NCI-H526 (cell line): ENCODE measurements around the gene KIAA1671.
A peak's percentile ranks its signal among the peaks of the same experiment; 100 is the strongest.

Experiments
- DNase-seq, 2 experiments: peaks; one replicate each; lab custom pipeline; 2025; lab: John Stamatoyannopoulos, UW

The KIAA1671 gene

GRCh38 chr22:25114369-25115362 lies 162.2 kb downstream of the KIAA1671 start:
- no peak for DNase-seq

GRCh38 chr22:25119609-25120008 lies 167.1 kb downstream of the KIAA1671 start:
- no peak for DNase-seq

- peak; percentile 60 to 80 for DNase-seq
Observed at GRCh38 chr22:25120093-25120561, 167.6 kb downstream of the KIAA1671 start.

- peak in 1 of 2 experiments; percentile 24 for DNase-seq
Observed at GRCh38 chr22:25120761-25121212, 168.3 kb downstream of the KIAA1671 start.

- no peak for DNase-seq
Observed at GRCh38 chr22:25122136-25122764, 169.7 kb downstream of the KIAA1671 start.

- DNase-seq, result no peak
Observed at GRCh38 chr22:25123677-25124076, 171.2 kb downstream of the KIAA1671 start.

GRCh38 chr22:25125693-25126357 lies 173.3 kb downstream of the KIAA1671 start:
- peak in 1 of 2 experiments; percentile 34 for DNase-seq

GRCh38 chr22:25126510-25126909 lies 174.0 kb downstream of the KIAA1671 start:
- DNase-seq, result no peak

- no peak for DNase-seq
Observed at GRCh38 chr22:25127318-25127717, 174.8 kb downstream of the KIAA1671 start.

- DNase-seq, result no peak
Observed at GRCh38 chr22:25130462-25130861, 177.9 kb downstream of the KIAA1671 start.

- no peak for DNase-seq
Observed at GRCh38 chr22:25131198-25131887, 178.8 kb downstream of the KIAA1671 start.

GRCh38 chr22:25134028-25134427 lies 181.5 kb downstream of the KIAA1671 start:
- peak in 1 of 2 experiments; percentile 30 for DNase-seq

- no peak for DNase-seq
Observed at GRCh38 chr22:25134451-25134850, 181.9 kb downstream of the KIAA1671 start.

- no peak for DNase-seq
Observed at GRCh38 chr22:25136953-25137576, 184.5 kb downstream of the KIAA1671 start.

- no peak for DNase-seq
Observed at GRCh38 chr22:25137577-25138525, 185.3 kb downstream of the KIAA1671 start.

- no peak for DNase-seq
Observed at GRCh38 chr22:25139062-25139461, 186.5 kb downstream of the KIAA1671 start.

GRCh38 chr22:25142102-25142501 lies 189.6 kb downstream of the KIAA1671 start:
- no peak for DNase-seq

- no peak for DNase-seq
Observed at GRCh38 chr22:25143156-25144076, 190.9 kb downstream of the KIAA1671 start.

- no peak for DNase-seq
Observed at GRCh38 chr22:25144522-25144921, 192.0 kb downstream of the KIAA1671 start.
